ENCODE data around the gene CPT1B.

CPT1B gene

GRCh38 chr22:50541667-50542026, 36.6 kb downstream of the CPT1B start (continued):
- peak; percentile 54 for TF ChIP-seq PRDM10 (tag by site-specific recombination; IDR thresholded peaks at IDR 0.05)

- Histone ChIP-seq H3K9me3 (ENCODE audit: control insufficient read depth, insufficient read depth, low read depth, low read length) (no peaks in the 10 kb centered on the region), H3K36me3 (ENCODE audit: control insufficient read depth in 2 of 2, insufficient read depth in 1 of 2, low read length in 2 of 2) (no peaks in the 10 kb centered on the region), H3K27ac (ENCODE audit: extremely low read depth, low read depth, low read length) (no peak overlapping the region), H3K4me1 (ENCODE audit: control insufficient read depth, insufficient read depth, low read length) (peaks cover 8% of the 10 kb centered on the region; the same call in 1 of the 2 replicates), H3K4me3 (ENCODE audit: low read depth, low read length) (no peak overlapping the region)
- TF ChIP-seq ZNF292 (tag by site-specific recombination; IDR thresholded peaks at IDR 0.05; ENCODE audit: borderline replicate concordance, low read depth) (no peak), GFI1B (tag by site-specific recombination; IDR thresholded peaks at IDR 0.05) (no peak), ZNF202 (tag by site-specific recombination; IDR thresholded peaks at IDR 0.05; ENCODE audit: borderline replicate concordance) (no peak), ZNF654 (tag by site-specific recombination; IDR thresholded peaks at IDR 0.05; ENCODE audit: low read depth) (no peak), ZNF776 (tag by site-specific recombination; IDR thresholded peaks at IDR 0.05; ENCODE audit: borderline replicate concordance) (no peak), ZSCAN18 (tag by site-specific recombination; IDR thresholded peaks at IDR 0.05) (no peak), ZNF354C (tag by site-specific recombination; IDR thresholded peaks at IDR 0.05; ENCODE audit: borderline replicate concordance, low read depth) (no peak), ZFP69B (tag by site-specific recombination; IDR thresholded peaks at IDR 0.05) (no peak), ZNF624 (tag by site-specific recombination; IDR thresholded peaks at IDR 0.05) (no peak), ZNF544 (tag by site-specific recombination; IDR thresholded peaks at IDR 0.05) (no peak), ZNF391 (tag by site-specific recombination; IDR thresholded peaks at IDR 0.05; ENCODE audit: borderline replicate concordance, low read depth) (no peak), ZBTB49 (tag by site-specific recombination; IDR thresholded peaks at IDR 0.05; ENCODE audit: low read depth) (no peak)
- CTCF ChIA-PET: interaction anchor here (0.8 to 1.8 kb wide), 4 partner anchors 15 to 23 kb away, joined by 3 to 11 read pairs (median 6); partner anchors contain the start of gene SCO2
- POLR2A ChIA-PET: interaction anchor here (2.2 kb wide), 1 partner anchor 15 kb away, joined by 19 read pairs; the partner anchor contains the start of gene SCO2
Observed at GRCh38 chr22:50540381-50540780, 37.8 kb downstream of the CPT1B start.

GRCh38 chr22:50537765-50538164, 40.5 kb downstream of the CPT1B start:
- TF ChIP-seq PRDM10 (tag by site-specific recombination; IDR thresholded peaks at IDR 0.05) (0 out of 2 replicates have a peak, but pooled peaks have one; percentile 49), ZNF16 (tag by site-specific recombination; IDR thresholded peaks at IDR 0.05; ENCODE audit: low read depth) (no peak)
- H3K36me3 ChIP-seq (ENCODE audit: control insufficient read depth in 2 of 2, insufficient read depth in 1 of 2, low read length in 2 of 2): no peaks in the 10 kb centered on the region
- H3K27ac ChIP-seq (ENCODE audit: extremely low read depth, low read depth, low read length): no peak overlapping the region
- H3K4me1 ChIP-seq (ENCODE audit: control insufficient read depth, insufficient read depth, low read length): peaks cover 8% of the 10 kb centered on the region; the same call in 1 of the 2 replicates
- CTCF ChIA-PET: interaction anchor here (0.9 to 1.4 kb wide), 3 partner anchors 12 to 26 kb away, joined by 4 to 8 read pairs (median 4); partner anchors contain the start of gene SCO2
- POLR2A ChIA-PET: interaction anchor here (1.5 kb wide), 1 partner anchor 12 kb away, joined by 5 read pairs; the partner anchor contains the start of gene SCO2
- no peak overlapping the region for H3K4me3 ChIP-seq (ENCODE audit: low read depth, low read length)
- H3K9me3 ChIP-seq (ENCODE audit: control insufficient read depth, insufficient read depth, low read depth, low read length): no peaks in the 10 kb centered on the region
